WTC11 (cell line): ENCODE results near the gene ANKS6.

Source experiments
- ATF6 ChIP-seq: sonication (generic); formaldehyde crosslinking; IDR thresholded peaks from 2 replicates; pipeline ENCODE4 v1.8.1; 2023; ENCODE audit warnings: mild to moderate bottlenecking, missing genetic modification reagents
- CTCF ChIP-seq: fragments of 200-600 bp; IDR thresholded peaks from 2 replicates; pipeline ENCODE4 v1.8.0; 2022; ENCODE audit warnings: antibody characterized with exemption
- E2F4 ChIP-seq: sonication (generic); formaldehyde crosslinking; IDR thresholded peaks from 2 replicates; pipeline ENCODE4 v1.8.1; 2022; ENCODE audit warnings: low read depth, mild to moderate bottlenecking, moderate library complexity, missing genetic modification reagents, borderline replicate concordance
- IRF2 ChIP-seq: sonication (generic); formaldehyde crosslinking; IDR thresholded peaks from 2 replicates; pipeline ENCODE4 v1.8.0; 2022; ENCODE audit warnings: low read depth, missing genetic modification reagents, borderline replicate concordance
- JUN ChIP-seq: sonication (generic); formaldehyde crosslinking; IDR thresholded peaks from 2 replicates; pipeline ENCODE4 v1.8.0; 2023; ENCODE audit warnings: mild to moderate bottlenecking, missing genetic modification reagents
- KAT7 ChIP-seq: sonication (generic); formaldehyde crosslinking; IDR thresholded peaks from 2 replicates; pipeline ENCODE4 v1.8.1; 2023; ENCODE audit warnings: missing genetic modification reagents, mild to moderate bottlenecking, borderline replicate concordance
- MAX ChIP-seq: sonication (generic); formaldehyde crosslinking; IDR thresholded peaks from 2 replicates; pipeline ENCODE4 v1.8.0; 2022; ENCODE audit warnings: mild to moderate bottlenecking, missing genetic modification reagents
- ZNF232 ChIP-seq: sonication (generic); formaldehyde crosslinking; IDR thresholded peaks from 2 replicates; pipeline ENCODE4 v1.8.0; 2022; ENCODE audit warnings: mild to moderate bottlenecking, missing genetic modification reagents
- TF ChIP-seq, protein P1 (sequence below): sonication (generic); formaldehyde crosslinking; IDR thresholded peaks from 2 replicates; pipeline ENCODE4 v1.8.0; 2023; ENCODE audit warnings: missing genetic modification reagents, mild to moderate bottlenecking, borderline replicate concordance
- TF ChIP-seq, protein P2 (sequence below): sonication (generic); formaldehyde crosslinking; conservative IDR thresholded peaks from 2 replicates; pipeline ENCODE4 v1.8.1; 2023; ENCODE audit warnings: mild to moderate bottlenecking, low read depth, missing genetic modification reagents, moderate library complexity

GRCh38 chr9:98801561-98801960 is 5.2 kb upstream of the ANKS6 start:
- no peak for TF ChIP-seq IRF2 (CRISPR knock-in tag)
- no peak for TF ChIP-seq E2F4
- TF ChIP-seq, protein P1, sequence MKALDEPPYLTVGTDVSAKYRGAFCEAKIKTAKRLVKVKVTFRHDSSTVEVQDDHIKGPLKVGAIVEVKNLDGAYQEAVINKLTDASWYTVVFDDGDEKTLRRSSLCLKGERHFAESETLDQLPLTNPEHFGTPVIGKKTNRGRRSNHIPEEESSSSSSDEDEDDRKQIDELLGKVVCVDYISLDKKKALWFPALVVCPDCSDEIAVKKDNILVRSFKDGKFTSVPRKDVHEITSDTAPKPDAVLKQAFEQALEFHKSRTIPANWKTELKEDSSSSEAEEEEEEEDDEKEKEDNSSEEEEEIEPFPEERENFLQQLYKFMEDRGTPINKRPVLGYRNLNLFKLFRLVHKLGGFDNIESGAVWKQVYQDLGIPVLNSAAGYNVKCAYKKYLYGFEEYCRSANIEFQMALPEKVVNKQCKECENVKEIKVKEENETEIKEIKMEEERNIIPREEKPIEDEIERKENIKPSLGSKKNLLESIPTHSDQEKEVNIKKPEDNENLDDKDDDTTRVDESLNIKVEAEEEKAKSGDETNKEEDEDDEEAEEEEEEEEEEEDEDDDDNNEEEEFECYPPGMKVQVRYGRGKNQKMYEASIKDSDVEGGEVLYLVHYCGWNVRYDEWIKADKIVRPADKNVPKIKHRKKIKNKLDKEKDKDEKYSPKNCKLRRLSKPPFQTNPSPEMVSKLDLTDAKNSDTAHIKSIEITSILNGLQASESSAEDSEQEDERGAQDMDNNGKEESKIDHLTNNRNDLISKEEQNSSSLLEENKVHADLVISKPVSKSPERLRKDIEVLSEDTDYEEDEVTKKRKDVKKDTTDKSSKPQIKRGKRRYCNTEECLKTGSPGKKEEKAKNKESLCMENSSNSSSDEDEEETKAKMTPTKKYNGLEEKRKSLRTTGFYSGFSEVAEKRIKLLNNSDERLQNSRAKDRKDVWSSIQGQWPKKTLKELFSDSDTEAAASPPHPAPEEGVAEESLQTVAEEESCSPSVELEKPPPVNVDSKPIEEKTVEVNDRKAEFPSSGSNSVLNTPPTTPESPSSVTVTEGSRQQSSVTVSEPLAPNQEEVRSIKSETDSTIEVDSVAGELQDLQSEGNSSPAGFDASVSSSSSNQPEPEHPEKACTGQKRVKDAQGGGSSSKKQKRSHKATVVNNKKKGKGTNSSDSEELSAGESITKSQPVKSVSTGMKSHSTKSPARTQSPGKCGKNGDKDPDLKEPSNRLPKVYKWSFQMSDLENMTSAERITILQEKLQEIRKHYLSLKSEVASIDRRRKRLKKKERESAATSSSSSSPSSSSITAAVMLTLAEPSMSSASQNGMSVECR (CRISPR knock-in tag) = no peak
- no peak for TF ChIP-seq ATF6
- no peak for TF ChIP-seq KAT7 (CRISPR knock-in tag)
- no peak for TF ChIP-seq CTCF
- no peak for TF ChIP-seq ZNF232
- TF ChIP-seq JUN = no peak
- no peak for TF ChIP-seq MAX (CRISPR knock-in tag)
- TF ChIP-seq, protein P2, sequence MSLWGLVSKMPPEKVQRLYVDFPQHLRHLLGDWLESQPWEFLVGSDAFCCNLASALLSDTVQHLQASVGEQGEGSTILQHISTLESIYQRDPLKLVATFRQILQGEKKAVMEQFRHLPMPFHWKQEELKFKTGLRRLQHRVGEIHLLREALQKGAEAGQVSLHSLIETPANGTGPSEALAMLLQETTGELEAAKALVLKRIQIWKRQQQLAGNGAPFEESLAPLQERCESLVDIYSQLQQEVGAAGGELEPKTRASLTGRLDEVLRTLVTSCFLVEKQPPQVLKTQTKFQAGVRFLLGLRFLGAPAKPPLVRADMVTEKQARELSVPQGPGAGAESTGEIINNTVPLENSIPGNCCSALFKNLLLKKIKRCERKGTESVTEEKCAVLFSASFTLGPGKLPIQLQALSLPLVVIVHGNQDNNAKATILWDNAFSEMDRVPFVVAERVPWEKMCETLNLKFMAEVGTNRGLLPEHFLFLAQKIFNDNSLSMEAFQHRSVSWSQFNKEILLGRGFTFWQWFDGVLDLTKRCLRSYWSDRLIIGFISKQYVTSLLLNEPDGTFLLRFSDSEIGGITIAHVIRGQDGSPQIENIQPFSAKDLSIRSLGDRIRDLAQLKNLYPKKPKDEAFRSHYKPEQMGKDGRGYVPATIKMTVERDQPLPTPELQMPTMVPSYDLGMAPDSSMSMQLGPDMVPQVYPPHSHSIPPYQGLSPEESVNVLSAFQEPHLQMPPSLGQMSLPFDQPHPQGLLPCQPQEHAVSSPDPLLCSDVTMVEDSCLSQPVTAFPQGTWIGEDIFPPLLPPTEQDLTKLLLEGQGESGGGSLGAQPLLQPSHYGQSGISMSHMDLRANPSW (CRISPR knock-in tag) = no peak
